KOPT-K1 (cell line): Measurements from ENCODE around the gene RFX5.
"Not testable (repeated sequence)": the region's sequence is repeated elsewhere in the genome, so short reads cannot be mapped to it uniquely, and the experiment has no call there.

ENCODE experiments used
- H3K27ac ChIP-seq: fragments of 200-600 bp; sonication (generic); 2 replicates; pipeline ENCODE4 v1.5.1; 2016; ENCODE audit warnings: antibody characterized with exemption, mild to moderate bottlenecking, low read depth, low read length; ENCODE audit not compliant: poor library complexity, severe bottlenecking
- H3K36me3 ChIP-seq: fragments of 200-600 bp; sonication (generic); 2 replicates; pipeline ENCODE4 v1.5.1; 2017; ENCODE audit warnings: antibody characterized with exemption, mild to moderate bottlenecking, low read length, moderate library complexity; ENCODE audit not compliant: insufficient read depth
- H3K9me3 ChIP-seq: fragments of 200-600 bp; sonication (generic); 2 replicates; pipeline ENCODE4 v1.5.1; 2017; ENCODE audit warnings: antibody characterized with exemption, low read length, mild to moderate bottlenecking; ENCODE audit not compliant: insufficient read depth, poor library complexity, severe bottlenecking

Gene RFX5

GRCh38 chr1:151346769-151347522 lies at the start of gene RFX5:
TSS of gene RFX5 (minus strand) at chr1:151347252. CDS start at chr1:151346320, 932 bp downstream.
- peak within 1 kb of the TSS; percentile 90 for H3K27ac ChIP-seq
- H3K36me3 ChIP-seq, result peaks cover 36% of the 10 kb centered on the region
- H3K9me3 ChIP-seq, result peaks cover 13% of the 10 kb centered on the region

GRCh38 chr1:151396265-151396664 lies 49.2 kb upstream of the RFX5 start:
- H3K27ac ChIP-seq, H3K36me3 ChIP-seq, H3K9me3 ChIP-seq: not testable (repeated sequence)

- Histone ChIP-seq H3K9me3 (no peaks in the 10 kb centered on the region), H3K27ac (no peak overlapping the region), H3K36me3 (no peaks in the 10 kb centered on the region)
These were observed 46.5 kb upstream of the RFX5 start for GRCh38 chr1:151393583-151393982.

- Histone ChIP-seq H3K36me3 (no peaks in the 10 kb centered on the region), H3K27ac (no peak overlapping the region), H3K9me3 (no peaks in the 10 kb centered on the region)
These were observed 44.1 kb upstream of the RFX5 start for GRCh38 chr1:151391079-151391563.

GRCh38 chr1:151390221-151391078 lies 43.4 kb upstream of the RFX5 start:
- H3K9me3 ChIP-seq, H3K36me3 ChIP-seq, H3K27ac ChIP-seq: not testable (repeated sequence)

- no peaks in the 10 kb centered on the region for H3K36me3 ChIP-seq
- no peak overlapping the region for H3K27ac ChIP-seq
- no peaks in the 10 kb centered on the region for H3K9me3 ChIP-seq
These were observed 39.0 kb upstream of the RFX5 start for GRCh38 chr1:151386002-151386401.

- H3K27ac ChIP-seq, result no peak overlapping the region
- H3K36me3 ChIP-seq, result no peaks in the 10 kb centered on the region
- H3K9me3 ChIP-seq, result no peaks in the 10 kb centered on the region
These were observed 37.5 kb upstream of the RFX5 start for GRCh38 chr1:151384584-151384983.

- Histone ChIP-seq H3K36me3 (no peaks in the 10 kb centered on the region), H3K27ac (no peak overlapping the region), H3K9me3 (no peaks in the 10 kb centered on the region)
These were observed 30.3 kb upstream of the RFX5 start for GRCh38 chr1:151377150-151377884.

GRCh38 chr1:151373196-151373595 lies 26.1 kb upstream of the RFX5 start:
- Histone ChIP-seq H3K36me3 (no peaks in the 10 kb centered on the region), H3K27ac (no peak overlapping the region), H3K9me3 (no peaks in the 10 kb centered on the region)

GRCh38 chr1:151372058-151372934 lies 25.2 kb upstream of the RFX5 start, which contains the start of gene SELENBP1:
TSS of gene SELENBP1 (minus strand) at chr1:151372705. CDS start at chr1:151372641, 64 bp downstream.
- no peak within 1 kb of the TSS for H3K27ac ChIP-seq
- no peaks in the 10 kb centered on the region for H3K9me3 ChIP-seq
- H3K36me3 ChIP-seq, result no peaks in the 10 kb centered on the region

GRCh38 chr1:151371370-151372057 lies 24.5 kb upstream of the RFX5 start:
- no peaks in the 10 kb centered on the region for H3K36me3 ChIP-seq
- H3K27ac ChIP-seq, result no peak overlapping the region
- H3K9me3 ChIP-seq, result no peaks in the 10 kb centered on the region

- Histone ChIP-seq H3K27ac (peak overlapping the region; percentile 32), H3K9me3 (no peaks in the 10 kb centered on the region)
These were observed 23.3 kb upstream of the RFX5 start for GRCh38 chr1:151370211-151370911.

GRCh38 chr1:151369621-151370048 lies 22.6 kb upstream of the RFX5 start:
- no peaks in the 10 kb centered on the region for H3K36me3 ChIP-seq
- no peaks in the 10 kb centered on the region for H3K9me3 ChIP-seq
- no peak overlapping the region for H3K27ac ChIP-seq

More at GRCh38 chr1:151370211-151370911, 23.3 kb upstream of the RFX5 start:
- no peaks in the 10 kb centered on the region for H3K36me3 ChIP-seq
